Stimulated activated CD4-positive, alpha-beta T cell treated with anti-CD3 and anti-CD28 coated beads, Interleukin-15, amount 100 ng/mL, for 24 hours (primary cell): ENCODE measurements around the gene TADA2B.
"Not testable (repeated sequence)": the region's sequence is repeated elsewhere in the genome, so short reads cannot be mapped to it uniquely, and the experiment has no call there.

Source experiments
- DNase-seq: peaks from one replicate; pipeline ENCODE4 v3.0.0-alpha.2; 2020

TADA2B gene

DNA sequence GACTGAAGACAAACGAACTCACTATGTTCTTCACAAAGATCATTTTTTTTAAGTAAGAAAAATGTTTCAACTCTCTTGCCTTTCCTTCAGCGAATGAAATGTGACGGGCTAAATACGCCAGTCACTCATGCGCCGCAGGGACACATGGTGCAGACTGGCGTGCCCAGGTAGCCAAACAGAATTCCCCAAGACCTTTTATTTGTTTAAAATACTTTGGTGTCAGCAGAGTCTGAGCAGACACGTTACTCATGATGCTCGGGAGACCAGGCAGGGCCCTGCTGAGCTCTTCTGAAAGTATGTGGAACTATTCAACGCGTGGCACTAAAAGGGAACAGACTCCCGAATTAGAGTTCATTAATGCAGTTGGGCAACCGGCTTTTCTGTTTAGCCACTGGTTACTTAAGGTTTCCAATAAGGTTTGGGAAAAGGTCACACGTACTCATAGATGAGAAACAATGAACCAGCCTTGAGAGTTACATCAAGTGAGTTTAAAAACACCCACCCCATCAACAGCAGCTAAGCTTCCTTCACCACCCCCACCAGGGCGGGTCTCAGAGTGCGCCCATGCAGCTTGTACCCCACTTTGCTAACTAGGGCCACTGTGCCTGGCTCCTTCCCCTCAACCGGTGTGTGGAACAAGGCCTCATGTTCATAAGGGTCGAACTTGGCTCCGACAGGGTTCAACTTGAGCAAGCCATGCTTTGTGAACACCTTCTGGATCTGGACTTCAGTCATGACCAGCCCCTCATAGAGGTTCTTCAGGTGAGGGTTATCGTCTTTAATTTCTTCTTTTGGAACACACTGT is 17.4 kb downstream of the TADA2B start:
- no peak for DNase-seq

- no peak for DNase-seq
These were observed 18.6 kb downstream of the TADA2B start for GRCh38 chr4:7061815-7062214.

GRCh38 chr4:7062816-7063215 is 19.6 kb downstream of the TADA2B start:
- no peak for DNase-seq

DNA sequence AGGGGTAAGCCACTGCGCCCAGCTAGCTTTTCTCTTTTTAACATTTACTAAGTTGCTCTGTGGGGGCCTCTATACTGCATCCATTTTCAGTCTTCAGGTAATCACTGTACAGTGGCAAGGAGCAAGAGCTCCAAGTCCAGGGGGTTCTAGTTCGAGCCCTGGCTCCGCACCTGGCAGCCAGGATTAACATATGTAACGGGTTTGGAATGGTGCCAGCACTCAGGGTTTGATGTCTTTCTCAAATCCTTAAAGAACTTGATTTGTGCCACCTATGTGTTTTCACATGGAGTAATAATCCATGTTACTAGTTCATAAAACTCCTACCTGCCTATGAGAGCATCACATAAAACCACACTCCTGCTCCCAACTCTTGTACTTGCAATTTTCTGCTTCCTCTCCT is 20.2 kb downstream of the TADA2B start:
- no peak for DNase-seq

- DNase-seq, result no peak
These were observed 22.8 kb downstream of the TADA2B start for GRCh38 chr4:7066006-7066405.

DNA sequence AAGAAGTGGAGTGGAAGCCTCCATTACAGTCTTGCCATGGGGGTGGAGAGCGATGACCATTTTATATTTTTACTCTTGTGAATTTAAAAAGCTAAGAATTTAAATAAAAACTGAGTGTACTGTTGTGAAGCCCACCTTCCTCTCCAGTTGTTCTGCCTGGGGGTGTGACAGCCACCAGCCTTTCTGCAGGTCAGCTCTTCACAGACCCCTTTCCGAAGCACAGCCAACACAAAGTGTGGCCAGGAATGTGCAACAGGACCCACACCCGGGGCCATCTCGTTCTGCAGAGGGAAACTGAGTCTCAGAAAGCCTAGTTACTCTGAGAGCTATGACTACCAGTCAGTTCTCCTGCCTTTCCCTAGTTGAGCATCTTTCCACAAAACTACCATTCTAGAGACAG is 23.3 kb downstream of the TADA2B start:
- no peak for DNase-seq

DNA sequence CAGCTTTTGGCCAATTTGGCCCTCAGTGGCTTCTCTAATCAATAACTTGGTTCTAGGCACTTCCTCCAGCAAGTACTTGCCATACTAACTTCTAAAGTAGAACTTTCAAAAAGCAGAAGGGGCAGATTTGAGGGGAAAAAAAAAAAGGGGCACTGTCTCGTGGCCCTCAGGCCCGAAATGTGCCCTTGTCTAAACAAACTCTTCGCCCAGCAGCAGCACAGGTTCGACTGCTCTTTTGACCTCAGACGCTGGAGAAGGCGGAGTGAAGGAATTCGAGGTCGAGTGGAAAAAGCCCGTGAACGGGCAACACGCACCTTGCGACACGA is 23.9 kb downstream of the TADA2B start:
- no peak for DNase-seq

GRCh38 chr4:7067452-7068278 is 24.5 kb downstream of the TADA2B start, which contains the start of gene GRPEL1:
Gene GRPEL1 (minus strand): TSS chr4:7068064. CDS start chr4:7068032, 32 bp downstream.
- DNase-seq, result peak; percentile 100

- DNase-seq, result no peak
These were observed 25.2 kb downstream of the TADA2B start for GRCh38 chr4:7068279-7068842.

DNA sequence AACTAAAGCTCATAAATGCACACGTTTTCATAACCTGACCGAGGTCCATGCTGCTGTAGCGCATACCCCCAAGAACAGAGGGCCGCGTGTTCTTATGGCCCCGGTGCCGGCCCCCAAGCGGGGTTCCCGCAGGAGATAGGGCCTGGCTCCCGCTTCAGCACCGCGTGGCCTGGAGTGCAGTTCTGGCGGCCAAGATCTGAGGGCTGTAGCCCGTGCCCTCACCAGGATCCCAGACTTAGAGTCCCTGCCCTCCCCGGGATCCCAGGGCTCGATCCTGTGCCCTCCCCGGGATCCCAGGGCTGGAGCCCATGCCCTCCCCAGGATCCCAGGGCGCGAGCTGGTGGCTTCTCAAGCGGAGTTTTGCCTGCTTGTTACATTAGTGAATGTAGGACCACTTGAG is 25.7 kb downstream of the TADA2B start:
- DNase-seq, result peak; percentile 41

GRCh38 chr4:7070729-7071511 is 27.7 kb downstream of the TADA2B start:
- peak; percentile 89 for DNase-seq

DNA sequence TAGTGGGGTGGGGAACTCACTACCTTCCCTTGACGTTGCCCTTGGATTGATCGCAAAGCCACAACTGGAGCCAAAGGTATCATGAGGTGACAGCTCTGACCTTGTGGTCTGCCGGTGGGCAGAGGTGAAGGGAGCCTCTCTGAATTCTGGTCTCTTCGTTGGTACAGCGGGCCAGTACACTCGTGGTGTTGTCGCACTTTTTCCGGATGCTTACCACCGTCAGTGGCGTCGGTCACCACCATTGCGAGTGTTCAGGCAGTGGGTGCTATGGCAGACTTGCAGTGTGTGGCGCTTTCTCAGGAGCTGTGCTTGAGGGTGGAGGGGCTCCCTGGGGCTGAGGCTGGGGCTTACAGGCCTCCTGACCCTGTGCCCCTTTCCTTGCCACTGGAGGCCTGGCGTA is 29.9 kb downstream of the TADA2B start:
- no peak for DNase-seq

DNA sequence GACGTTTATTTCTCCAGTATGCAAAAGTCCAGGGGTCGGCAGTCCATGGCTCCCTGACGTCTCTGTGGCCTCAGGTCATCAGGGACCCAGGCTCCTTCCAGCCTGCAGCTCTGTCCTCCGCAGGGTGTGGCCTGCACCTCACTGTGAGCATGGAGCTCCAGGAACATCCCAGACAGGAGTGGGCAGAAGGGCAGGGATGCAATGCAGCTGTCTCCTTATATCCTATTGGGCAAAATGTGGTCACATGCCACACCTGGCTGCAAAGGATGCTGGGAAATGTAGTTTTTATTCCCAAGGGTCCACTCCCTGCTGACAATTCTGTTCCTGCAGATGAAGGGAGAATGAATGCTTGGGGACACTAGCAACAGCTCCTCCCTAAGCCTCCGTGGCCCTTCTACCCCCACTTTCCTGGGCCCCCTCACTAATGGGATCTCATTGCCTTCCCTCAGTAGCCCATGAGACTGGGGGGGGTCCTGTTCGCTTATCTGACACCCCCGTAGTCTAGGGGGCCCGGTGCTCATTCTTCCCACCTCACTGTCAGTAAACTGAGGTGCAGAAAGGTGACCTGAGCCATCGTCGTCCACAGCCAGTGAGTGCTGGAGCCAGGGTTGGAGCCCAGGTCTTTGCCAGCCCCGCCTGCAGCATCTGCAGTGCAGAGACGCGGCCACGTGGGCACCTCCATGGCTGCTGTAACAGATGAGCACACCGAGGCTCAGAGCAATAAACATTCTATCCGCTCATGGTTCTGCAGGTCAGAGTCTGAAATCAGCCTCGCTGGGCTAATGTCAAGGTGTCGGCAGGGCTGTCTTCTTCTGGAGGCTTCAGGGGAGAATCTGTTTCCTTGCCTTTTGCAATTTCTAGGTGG is 30.6 kb downstream of the TADA2B start:
- DNase-seq, result peak; percentile 29

GRCh38 chr4:7074426-7074825 is 31.3 kb downstream of the TADA2B start:
- DNase-seq, result no peak

- DNase-seq, result no peak
These were observed 33.0 kb downstream of the TADA2B start for GRCh38 chr4:7075962-7076695.

- no peak for DNase-seq
These were observed 33.5 kb downstream of the TADA2B start for GRCh38 chr4:7076696-7077082.

GRCh38 chr4:7077371-7077770 is 34.2 kb downstream of the TADA2B start:
- DNase-seq, result no peak

GRCh38 chr4:7078025-7078424 is 34.9 kb downstream of the TADA2B start:
- no peak for DNase-seq

- not testable (repeated sequence) for DNase-seq
These were observed 36.3 kb downstream of the TADA2B start for GRCh38 chr4:7079483-7079882.

DNA sequence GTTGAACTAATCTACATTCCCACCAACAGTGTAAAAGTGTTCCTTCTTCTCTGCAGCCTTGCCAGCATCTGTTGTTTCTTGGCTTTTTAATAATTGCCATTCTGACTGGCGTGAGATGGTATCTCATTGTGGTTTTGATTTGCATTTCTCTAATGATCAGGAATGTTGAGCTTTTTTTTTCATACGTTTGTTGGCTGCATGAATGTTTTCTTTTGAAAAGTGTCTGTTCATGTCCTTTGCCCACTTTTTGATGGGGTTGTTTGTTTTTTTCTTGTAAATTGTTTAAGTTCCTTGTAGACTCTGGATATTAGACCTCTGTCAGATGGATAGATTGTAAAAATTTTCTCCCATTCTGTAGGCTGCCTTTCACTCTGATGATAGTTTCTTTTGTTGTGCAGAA is 36.7 kb downstream of the TADA2B start:
- not testable (repeated sequence) for DNase-seq
